HuH-7 (cell line): ENCODE data around the gene KRTAP12-1.
"Not testable (repeated sequence)": the region's sequence is repeated elsewhere in the genome, so short reads cannot be mapped to it uniquely, and the experiment has no call there.

ENCODE experiments used
- DNase-seq: peaks from one replicate; pipeline ENCODE4 v3.0.0; 2011; ENCODE audit warnings: low spot score

The KRTAP12-1 gene

DNA sequence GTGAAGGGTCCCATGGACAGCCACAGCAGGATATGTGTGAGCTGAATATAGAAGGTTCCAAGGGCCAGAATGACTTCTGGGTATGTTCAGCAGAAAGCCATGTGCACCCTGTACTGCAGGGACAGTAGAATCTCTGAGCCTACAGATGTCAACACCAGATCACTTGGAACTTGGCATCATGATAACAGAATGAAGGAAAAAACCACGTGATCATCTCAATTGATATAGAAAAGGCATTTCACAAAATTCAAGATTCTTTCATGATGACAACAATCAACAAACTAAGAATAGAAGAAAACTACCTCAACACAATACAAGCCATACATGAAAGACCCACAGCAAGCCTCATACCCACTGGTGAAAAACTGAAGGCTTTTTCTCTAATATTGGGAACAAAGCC lies 14.4 kb downstream of the KRTAP12-1 start:
- DNase-seq = no peak

GRCh38 chr21:44666401-44667320 lies 15.3 kb downstream of the KRTAP12-1 start, which contains the start of gene KRTAP12-2:
KRTAP12-2 (minus strand) TSS chr21:44666927; CDS start chr21:44666886, 41 bp downstream.
- DNase-seq = no peak

GRCh38 chr21:44664691-44665090 lies 17.3 kb downstream of the KRTAP12-1 start:
- DNase-seq = no peak

- not testable (repeated sequence) for DNase-seq
Observed at GRCh38 chr21:44661567-44661966, 20.4 kb downstream of the KRTAP12-1 start.

DNA sequence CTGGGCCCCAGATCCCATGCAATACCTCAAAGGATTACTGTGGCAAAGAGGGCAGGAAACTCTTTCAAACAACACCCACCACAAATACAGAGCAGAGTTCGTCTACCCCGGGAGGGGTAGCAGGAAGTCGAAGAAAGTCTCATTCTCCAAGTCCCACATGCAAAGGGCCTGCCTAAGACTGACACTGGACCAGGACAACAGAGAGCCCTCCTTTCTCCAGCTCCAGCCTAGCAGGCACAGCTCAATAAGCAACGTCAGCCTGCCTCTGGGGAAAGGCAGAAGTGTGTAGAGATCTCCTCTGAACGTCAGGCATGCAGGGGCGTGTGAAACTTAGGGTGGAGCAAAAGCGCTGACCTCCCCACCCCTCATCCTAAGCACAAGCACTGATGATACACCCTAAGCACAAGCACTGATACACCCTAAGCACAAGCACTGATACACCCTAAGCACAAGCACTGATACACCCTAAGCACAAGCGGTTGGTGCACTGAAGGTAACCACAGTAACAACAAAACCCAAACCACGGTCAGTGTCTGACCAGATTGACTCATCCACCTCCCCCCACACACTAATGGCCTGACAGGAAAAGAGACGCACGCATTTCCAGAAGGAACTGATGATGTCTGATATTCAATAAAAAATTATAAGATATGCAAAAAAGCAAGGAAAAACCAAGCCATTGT lies 22.9 kb downstream of the KRTAP12-1 start:
- DNase-seq = no peak

- DNase-seq = no peak
Observed at GRCh38 chr21:44658541-44658910, 23.4 kb downstream of the KRTAP12-1 start.

DNA sequence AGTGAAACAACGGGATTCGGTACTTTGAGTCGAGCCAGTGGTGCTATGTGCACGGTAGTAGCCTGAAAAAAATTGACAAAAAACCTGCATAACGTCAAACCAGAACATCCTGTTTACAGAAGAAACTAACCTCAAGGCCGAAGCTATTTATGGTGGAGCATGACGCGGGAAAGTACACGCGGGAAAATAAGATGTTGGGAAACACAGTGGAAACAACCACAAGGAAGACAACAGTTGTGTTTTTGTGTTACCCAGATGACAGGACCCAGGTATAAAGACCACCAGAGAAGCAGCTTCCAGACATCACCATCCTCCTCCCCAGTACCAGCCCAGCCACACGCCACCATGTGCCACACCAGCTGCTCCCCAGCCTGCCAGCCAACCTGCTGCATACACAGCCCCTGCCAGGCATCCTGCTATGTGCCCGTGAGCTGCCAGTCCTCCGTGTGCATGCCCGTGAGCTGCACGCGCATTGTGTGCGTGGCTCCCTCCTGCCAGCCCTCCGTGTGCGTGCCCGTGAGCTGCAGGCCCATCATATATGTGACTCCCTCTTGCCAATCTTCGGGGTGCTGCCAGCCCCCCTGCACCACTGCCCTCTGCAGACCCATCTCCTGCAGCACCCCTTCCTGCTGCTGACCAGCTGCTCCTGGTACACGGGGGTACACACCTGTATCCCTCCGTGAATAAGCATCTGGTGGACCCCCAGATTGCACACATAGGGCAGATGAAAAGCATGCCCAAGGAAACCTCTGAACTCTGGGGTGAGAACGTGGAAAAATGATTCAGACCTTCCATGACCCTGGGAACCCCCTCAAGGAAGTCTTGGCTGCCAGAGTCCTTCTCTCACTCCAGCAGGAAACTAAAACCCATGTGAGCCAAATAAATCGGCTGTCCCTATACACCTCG lies 24.1 kb downstream of the KRTAP12-1 start, which contains the start of gene KRTAP12-3:
KRTAP12-3 (plus strand) TSS at position 298 of the 906 bp plus-strand sequence; CDS start at position 346, 48 bp downstream.
- DNase-seq = no peak

DNA sequence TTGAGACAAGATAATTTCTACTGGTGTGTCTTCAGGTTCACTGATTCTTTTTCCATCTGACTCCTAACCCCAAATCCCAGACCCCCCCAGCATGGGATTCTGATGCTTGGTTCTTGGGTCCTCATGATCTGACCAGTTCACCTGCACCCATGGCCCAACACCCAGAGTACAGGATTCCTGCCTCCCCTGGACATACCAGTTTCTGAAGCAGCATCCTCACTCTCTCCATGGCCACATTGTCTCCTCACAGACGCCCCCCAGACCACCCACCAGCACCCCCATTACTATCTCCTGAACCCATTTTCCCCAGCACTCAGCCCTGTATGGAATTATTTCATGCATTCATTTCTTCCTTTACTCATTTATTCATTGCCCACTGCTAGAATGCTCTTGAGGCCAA lies 25.1 kb downstream of the KRTAP12-1 start:
- DNase-seq = no peak

DNA sequence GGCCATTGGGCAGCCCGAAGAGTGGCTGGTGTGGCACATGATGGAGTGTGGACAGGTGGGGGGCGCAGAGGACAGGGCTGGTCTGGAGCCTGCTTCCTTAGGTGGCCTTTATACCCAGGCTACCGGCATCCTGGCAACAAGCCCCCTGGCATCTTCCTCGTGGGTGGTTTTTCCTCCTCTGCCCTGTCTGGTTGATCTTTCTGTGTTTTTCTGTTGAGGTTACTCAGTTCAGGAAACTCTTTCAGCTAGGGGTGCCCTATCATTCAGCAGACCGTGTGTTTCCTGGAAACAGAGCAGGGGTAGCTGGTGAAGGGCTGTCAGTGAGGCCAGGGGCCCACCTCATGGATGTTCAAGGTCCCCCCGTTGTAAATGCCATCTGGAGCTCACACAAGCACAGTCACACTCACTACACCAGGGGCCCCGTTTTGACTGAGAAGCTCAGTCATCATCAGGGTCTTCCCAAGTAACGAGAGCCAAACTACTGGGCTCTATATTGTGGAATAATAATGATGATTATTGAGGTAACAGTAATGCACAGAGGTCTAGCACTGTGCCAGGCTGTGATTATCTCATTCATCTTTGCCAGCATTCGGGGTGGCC lies 27.3 kb downstream of the KRTAP12-1 start, which contains the start of gene KRTAP12-4:
KRTAP12-4 (minus strand) TSS at position 84 of the 600 bp plus-strand sequence; CDS start at position 39, 45 bp downstream.
- no peak for DNase-seq

DNA sequence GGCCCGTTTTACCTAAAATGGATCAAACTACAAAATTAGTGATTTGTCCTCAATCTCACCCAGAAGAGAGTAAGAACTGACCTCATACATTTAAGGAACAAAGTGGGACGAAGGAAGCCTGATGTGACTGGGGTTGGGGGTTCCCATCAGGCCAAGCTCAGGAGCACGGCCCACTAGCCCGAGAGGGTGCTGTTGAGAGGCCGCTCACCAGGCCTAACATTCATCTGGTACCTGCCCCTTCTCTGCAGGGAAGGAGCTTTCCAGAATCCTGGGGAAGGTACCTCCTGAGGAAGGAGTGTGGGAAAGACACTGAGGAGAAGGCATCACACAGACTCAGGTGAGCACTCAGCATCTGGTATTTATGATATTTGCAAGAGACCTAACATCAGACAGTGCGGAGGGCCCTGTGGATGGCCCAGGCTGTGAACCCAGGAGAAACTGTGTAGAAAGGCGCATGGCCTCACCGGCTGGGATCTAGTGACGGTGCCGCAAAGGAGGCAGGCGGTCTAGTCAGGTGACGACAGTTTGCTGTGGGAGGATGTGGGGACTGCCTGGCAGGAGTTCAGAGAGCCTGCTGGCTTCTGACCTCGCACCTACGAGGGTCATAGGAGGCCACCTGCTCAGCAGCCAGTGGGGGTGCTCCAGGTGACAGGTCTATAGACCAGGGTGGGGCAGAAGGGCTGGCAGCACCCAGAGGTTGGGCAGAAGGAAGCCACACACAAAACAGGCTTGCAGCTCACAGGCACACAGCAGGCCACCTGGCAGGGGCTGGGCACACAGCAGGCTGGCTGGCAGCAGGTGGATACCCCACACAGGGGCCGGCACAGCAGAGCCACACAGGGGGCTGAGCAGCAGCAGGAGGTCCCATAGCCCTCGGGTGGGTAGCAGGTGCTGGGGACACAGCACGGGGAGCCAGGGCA lies 28.0 kb downstream of the KRTAP12-1 start:
- DNase-seq = no peak

DNA sequence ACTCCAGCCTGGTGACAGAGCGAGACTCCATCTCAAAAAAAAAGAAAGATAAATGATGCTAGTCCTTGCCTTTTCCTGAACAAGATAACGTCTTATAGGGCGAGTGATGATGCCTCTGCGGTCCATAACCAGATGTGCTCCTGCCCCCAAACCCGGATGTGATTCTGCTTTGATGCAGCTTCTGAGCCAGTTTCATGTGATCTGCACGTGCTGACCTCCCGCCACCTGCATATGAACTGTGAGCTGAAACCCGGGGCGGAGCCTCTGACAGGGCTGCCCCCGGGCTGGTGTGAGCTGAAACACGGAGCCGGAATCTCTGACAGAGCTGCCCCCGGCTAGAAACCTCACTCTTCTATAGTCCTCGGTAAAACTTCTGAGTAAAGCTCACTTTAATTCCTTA lies 28.8 kb downstream of the KRTAP12-1 start:
- DNase-seq = no peak

DNA sequence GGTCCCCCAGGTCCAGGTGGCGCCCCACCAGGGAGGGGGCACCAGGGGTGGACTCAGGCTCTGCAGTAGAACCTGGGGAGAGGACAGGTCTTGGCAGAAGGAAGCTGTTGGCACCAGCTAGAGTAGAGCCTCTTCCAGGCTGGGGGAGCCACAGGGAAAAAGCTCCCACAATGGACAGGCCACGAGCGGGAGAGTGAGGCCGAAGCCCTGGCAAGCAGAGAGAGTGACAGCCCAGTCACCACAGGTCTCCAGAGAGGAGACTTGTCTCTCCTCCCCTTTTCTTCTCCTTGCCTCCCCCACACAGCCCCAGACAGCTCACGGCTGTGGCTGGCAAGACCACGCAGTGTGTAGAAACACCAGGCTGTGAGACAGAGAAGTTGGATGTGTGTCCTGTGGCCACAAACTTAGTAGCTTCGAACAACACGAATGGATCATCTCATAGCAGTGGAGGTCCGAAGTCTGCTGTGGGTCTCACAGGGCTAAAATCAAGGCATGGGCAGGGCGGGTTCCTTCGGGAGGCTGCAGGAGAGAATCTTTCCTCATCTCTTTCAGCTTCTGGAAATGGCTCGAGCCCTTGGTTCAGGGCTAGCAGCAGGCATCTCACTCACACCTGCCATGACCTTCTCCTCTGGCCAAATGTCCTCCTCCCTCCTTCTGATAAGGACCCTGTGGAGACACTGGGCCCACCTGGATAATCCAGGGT lies 30.8 kb downstream of the KRTAP12-1 start:
- DNase-seq = no peak

GRCh38 chr21:44650265-44650972 lies 31.5 kb downstream of the KRTAP12-1 start:
- DNase-seq = no peak

DNA sequence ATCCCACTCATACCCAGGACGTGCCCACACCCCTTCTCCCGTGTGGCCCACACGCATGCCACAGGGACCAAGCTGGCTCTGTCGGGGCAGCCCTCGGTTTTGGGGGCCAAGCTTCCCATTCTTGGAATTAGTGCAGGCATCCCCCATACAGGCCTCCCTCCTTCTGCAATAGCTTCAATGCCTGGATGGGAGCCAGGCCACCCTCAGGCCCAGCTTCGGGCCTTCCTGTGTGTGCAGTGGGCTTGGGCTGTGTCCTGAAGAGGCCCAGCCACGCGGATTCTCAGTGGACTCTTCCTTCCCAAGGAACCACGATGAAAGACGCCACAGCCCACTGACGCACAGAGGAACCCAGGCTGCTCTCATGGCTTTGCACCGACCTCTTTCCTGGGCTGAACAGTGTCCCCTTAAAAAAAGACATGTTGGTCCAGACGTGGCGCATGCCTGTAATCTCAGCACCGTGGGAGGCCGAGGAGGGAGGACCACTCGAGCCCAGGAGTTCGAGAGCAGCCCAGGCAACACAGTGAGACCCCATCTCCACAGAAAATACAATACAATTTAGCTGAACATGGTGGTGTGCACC lies 32.4 kb downstream of the KRTAP12-1 start:
- DNase-seq = no peak

DNA sequence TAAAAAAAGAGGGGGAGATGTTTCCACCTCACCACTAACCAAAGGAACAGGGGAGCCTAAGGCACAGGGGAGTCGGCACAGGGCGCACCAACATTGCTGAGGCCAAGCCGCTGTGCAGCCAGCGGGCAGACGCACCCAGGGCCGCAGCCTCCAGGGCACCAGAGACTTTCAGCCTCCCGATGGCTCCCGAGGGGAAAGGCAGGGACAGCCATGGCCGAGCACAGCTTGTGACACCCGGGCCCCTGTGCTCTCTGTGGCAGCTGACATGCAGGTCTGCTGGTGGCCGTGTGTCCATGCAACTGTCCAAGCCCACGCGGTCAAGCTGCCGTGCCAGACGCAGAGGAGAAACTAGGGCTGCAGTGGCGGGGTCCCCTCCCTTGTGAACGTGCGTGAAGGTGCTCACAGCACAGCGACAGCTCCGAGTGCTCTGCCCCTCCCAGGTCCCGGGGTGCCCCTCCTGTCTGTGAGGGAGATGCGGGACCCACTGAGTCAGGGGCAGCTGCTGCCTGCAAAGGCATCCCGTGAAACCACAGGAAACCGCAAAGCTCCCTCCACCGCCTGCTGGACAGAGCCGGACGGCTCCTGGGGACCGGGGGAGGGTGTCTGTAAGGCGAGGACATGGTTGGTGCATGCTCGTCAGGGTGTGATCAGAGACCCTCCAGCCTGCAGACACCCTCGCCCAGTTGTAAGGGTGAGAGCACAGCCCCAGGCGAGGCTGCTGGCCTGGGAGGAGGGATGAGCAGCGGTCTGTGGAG lies 33.2 kb downstream of the KRTAP12-1 start:
- no peak for DNase-seq

DNA sequence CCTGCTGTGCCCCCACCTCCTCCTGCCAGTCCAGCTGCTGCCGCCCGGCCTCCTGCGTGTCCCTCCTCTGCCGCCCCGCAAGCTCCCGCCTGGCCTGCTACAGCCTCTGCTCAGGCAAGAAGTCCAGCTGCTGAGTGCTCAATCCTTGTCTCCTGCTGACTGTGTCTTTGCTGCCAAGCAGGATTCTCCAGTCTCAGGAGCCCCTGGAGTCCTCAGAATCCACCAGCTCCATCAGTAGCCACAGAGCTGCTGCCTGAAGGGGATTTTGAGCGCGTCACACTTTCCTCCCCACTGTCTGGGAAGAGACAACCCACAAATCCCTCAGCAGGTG lies 34.8 kb downstream of the KRTAP12-1 start:
- DNase-seq = no peak

GRCh38 chr21:44646366-44647221 lies 35.4 kb downstream of the KRTAP12-1 start, which contains the start of gene KRTAP10-11:
KRTAP10-11 (plus strand) TSS chr21:44646414; CDS start chr21:44646459, 45 bp downstream.
- DNase-seq = not testable (repeated sequence)
